GM23338 (cell line): Measurements from ENCODE around the gene NPPA. TPM values are rescaled to one million over a fixed set of nuclear protein-coding genes. Genes with fewer than 3 reads are reported as not detected.

ENCODE experiments used
- ATAC-seq: fragments of 200-7000 bp; cut with Tn5 transposase; 3 replicates; pipeline ENCODE4 v1.9.1; 2020
- DNase-seq: peaks from one replicate; pipeline ENCODE4 v3.0.0-alpha.2; 2015; ENCODE audit warnings: low spot score
- H2AFZ ChIP-seq: fragments of 200-600 bp; sonication (generic); 2 replicates; pipeline ENCODE4 v1.8.0; 2016; ENCODE audit warnings: antibody characterized with exemption, mild to moderate bottlenecking, moderate library complexity
- H3F3A ChIP-seq: fragments of 200-600 bp; sonication (generic); replicated peaks from 2 replicates; pipeline ENCODE4 v1.8.0; 2017; ENCODE audit warnings: antibody characterized with exemption, mixed run types, low read depth
- H3K27ac ChIP-seq: fragments of 200-600 bp; sonication (generic); 2 replicates; pipeline ENCODE4 v1.6.1; 2016; ENCODE audit warnings: low read depth
- H3K27me3 ChIP-seq: fragments of 200-600 bp; sonication (generic); 2 replicates; pipeline ENCODE4 v1.8.0; 2016; ENCODE audit warnings: mild to moderate bottlenecking, mixed run types, moderate library complexity; ENCODE audit not compliant: insufficient read depth
- H3K36me3 ChIP-seq: fragments of 200-600 bp; sonication (generic); 2 replicates; pipeline ENCODE4 v1.8.0; 2016; ENCODE audit warnings: mild to moderate bottlenecking; ENCODE audit not compliant: insufficient read depth
- H3K4me1 ChIP-seq: fragments of 200-600 bp; sonication (generic); 2 replicates; pipeline ENCODE4 v1.8.0; 2016; ENCODE audit warnings: mild to moderate bottlenecking, moderate library complexity; ENCODE audit not compliant: insufficient read depth
- H3K4me2 ChIP-seq: fragments of 200-600 bp; sonication (generic); 2 replicates; pipeline ENCODE4 v1.7.1; 2017; ENCODE audit warnings: mixed run types
- H3K4me3 ChIP-seq: fragments of 200-600 bp; sonication (generic); 2 replicates; pipeline ENCODE4 v1.6.1; 2016; ENCODE audit warnings: mixed run types
- H3K79me2 ChIP-seq: fragments of 200-600 bp; sonication (generic); replicated peaks from 2 replicates; pipeline ENCODE4 v1.8.0; 2017; ENCODE audit warnings: mild to moderate bottlenecking; ENCODE audit not compliant: insufficient read depth
- H3K9me2 ChIP-seq: fragments of 200-600 bp; sonication (generic); 2 replicates; pipeline ENCODE4 v1.8.0; 2017; ENCODE audit not compliant: insufficient read depth
- H4K20me1 ChIP-seq: fragments of 200-600 bp; sonication (generic); replicated peaks from 2 replicates; pipeline ENCODE4 v1.8.0; 2017; ENCODE audit warnings: mild to moderate bottlenecking; ENCODE audit not compliant: insufficient read depth
- H3K27ac Mint-ChIP-seq: 2 replicates; pipeline ENCODE4 v1.8.0; 2020; ENCODE audit warnings: inconsistent platforms, mild to moderate bottlenecking, moderate library complexity, mixed read lengths
- H3K27me3 Mint-ChIP-seq: 3 replicates; pipeline ENCODE4 v1.8.0; 2022; ENCODE audit warnings: low read depth, mild to moderate bottlenecking, moderate library complexity, mixed read lengths, inconsistent platforms; ENCODE audit not compliant: insufficient read depth, poor library complexity
- H3K36me3 Mint-ChIP-seq: 3 replicates; pipeline ENCODE4 v1.8.0; 2021; ENCODE audit warnings: low read depth, mild to moderate bottlenecking, inconsistent platforms, moderate library complexity, mixed read lengths
- H3K4me1 Mint-ChIP-seq: 3 replicates; pipeline ENCODE4 v1.8.0; 2020; ENCODE audit warnings: mild to moderate bottlenecking, inconsistent platforms, mixed read lengths
- H3K4me3 Mint-ChIP-seq: 3 replicates; pipeline ENCODE4 v1.8.0; 2021; ENCODE audit warnings: moderate library complexity, mild to moderate bottlenecking, inconsistent platforms, mixed read lengths
- H3K9me3 Mint-ChIP-seq: 3 replicates; pipeline ENCODE4 v1.8.0; 2020; ENCODE audit warnings: moderate library complexity, mild to moderate bottlenecking, inconsistent platforms, mixed read lengths
- CREB1 ChIP-seq: fragments of 250-450 bp; sonication (Bioruptor Pico); IDR thresholded peaks from 2 replicates; pipeline ENCODE4 v1.5.0; 2020; ENCODE audit warnings: low read depth, mild to moderate bottlenecking, moderate library complexity
- EZH2phosphoT487 ChIP-seq: fragments of 200-600 bp; sonication (generic); IDR thresholded peaks from one replicate; pipeline ENCODE4 v1.8.1; 2018; ENCODE audit warnings: antibody characterized with exemption; ENCODE audit not compliant: unreplicated experiment
- JUNB ChIP-seq: IDR thresholded peaks from one replicate; pipeline ENCODE4 v1.6.1; 2016; ENCODE audit warnings: antibody characterized with exemption; ENCODE audit not compliant: unreplicated experiment
- NANOG ChIP-seq: IDR thresholded peaks from 2 replicates; pipeline ENCODE4 v1.6.1; 2016; ENCODE audit warnings: antibody characterized with exemption, borderline replicate concordance
- POLR2AphosphoS5 ChIP-seq: IDR thresholded peaks from 2 replicates; pipeline ENCODE4 v1.6.1; 2016; ENCODE audit warnings: antibody characterized with exemption, low read depth
- STAT1 ChIP-seq: IDR thresholded peaks from one replicate; pipeline ENCODE4 v1.6.1; 2016; ENCODE audit warnings: antibody characterized with exemption; ENCODE audit not compliant: unreplicated experiment
- ZNF114 ChIP-seq: fragments of 250-450 bp; sonication (Bioruptor Pico); IDR thresholded peaks from 2 replicates; pipeline ENCODE4 v1.5.0; 2020; ENCODE audit warnings: mild to moderate bottlenecking, moderate library complexity
- polyA plus RNA-seq: library from polyadenylated mRNA; unstranded; fragments of >200 nt; fragmentation: Nextera tagmentation; extraction: Ambion mirVana; gene quantifications from 2 replicates; pipeline ENCODE4 v1.2.1, GENCODE V29; 2016
- total RNA-seq: library from RNA; depleted of rRNA; stranded (reverse); fragments of >200 nt; shearing (Covaris generic); gene quantifications from 2 replicates; pipeline ENCODE4 v1.2.3, GENCODE V29; 2014
- TF ChIP-seq, protein P1 (sequence below): fragments of 250-450 bp; sonication (Bioruptor Pico); IDR thresholded peaks from 2 replicates; pipeline ENCODE4 v1.5.0; 2020; ENCODE audit warnings: mild to moderate bottlenecking, moderate library complexity
- TF ChIP-seq, protein P2 (sequence below), 2 experiments: fragments of 200-600 bp in 1 of 2; sonication (generic) in 1 of 2; conservative IDR thresholded peaks; 2 replicates each; pipeline versions ENCODE4 v1.5.1 to v1.6.1; 2016 to 2017; ENCODE audit warnings: antibody characterized with exemption in 2 of 2, low read depth in 2 of 2, mild to moderate bottlenecking in 2 of 2, moderate library complexity in 1 of 2
- TF ChIP-seq, protein P3 (sequence below): IDR thresholded peaks from one replicate; pipeline ENCODE4 v1.6.1; 2018; ENCODE audit warnings: antibody characterized with exemption; ENCODE audit not compliant: unreplicated experiment

The NPPA gene
- total and polyA plus RNA-seq, 2 experiments from 2014 or later: 0.29 TPM; not detected in 1

DNA sequence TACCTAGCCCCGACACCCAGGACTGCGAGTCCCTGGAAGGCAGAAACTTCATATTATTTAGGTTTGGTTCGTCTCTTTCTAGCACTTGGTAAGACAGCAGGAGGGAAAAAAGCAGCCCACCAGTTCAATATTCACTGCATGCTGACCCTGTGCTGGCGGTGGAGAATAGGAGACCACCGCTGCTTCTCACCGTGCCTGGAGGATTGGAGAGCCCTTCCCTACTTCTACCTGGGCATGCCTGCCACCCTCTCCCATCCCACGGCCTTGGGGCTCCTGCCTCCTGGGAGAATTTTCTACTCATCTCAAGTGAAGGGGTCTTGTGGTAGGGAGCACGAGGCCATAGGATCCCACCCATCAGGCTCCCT is 47.2 kb downstream of the NPPA start:
- Mint-ChIP-seq H3K27ac (no peak overlapping the region), H3K36me3 (peaks cover 36% of the 10 kb centered on the region)
- peaks cover 17% of the 10 kb centered on the region; the same call in 1 of the 2 replicates for H3F3A ChIP-seq

More for the DNA sequence above, 47.2 kb downstream of the NPPA start:
- DNase-seq (no peak), ATAC-seq (no peak)
- H3K4me3 Mint-ChIP-seq: no peak overlapping the region
- H3K4me2 ChIP-seq: no peak overlapping the region
- H3K9me2 ChIP-seq: no peaks in the 10 kb centered on the region
- H3K4me1 ChIP-seq: peaks cover 20% of the 10 kb centered on the region
- no peaks in the 10 kb centered on the region; the same call in 2 of the 3 replicates for H3K9me3 Mint-ChIP-seq
- H3K27me3 ChIP-seq: no peaks in the 10 kb centered on the region
- no peaks in the 10 kb centered on the region; the same call in none of the 2 replicates for H4K20me1 ChIP-seq
- no peak overlapping the region for H2AFZ ChIP-seq
- no peak overlapping the region for H3K4me3 ChIP-seq
- peaks cover 10% of the 10 kb centered on the region; the same call in 1 of the 2 replicates for H3K79me2 ChIP-seq
- H3K36me3 ChIP-seq: no peaks in the 10 kb centered on the region
- no peak for TF ChIP-seq CREB1 (CRISPR knock-in tag)
- no peak for TF ChIP-seq ZNF114
- TF ChIP-seq, protein P1, sequence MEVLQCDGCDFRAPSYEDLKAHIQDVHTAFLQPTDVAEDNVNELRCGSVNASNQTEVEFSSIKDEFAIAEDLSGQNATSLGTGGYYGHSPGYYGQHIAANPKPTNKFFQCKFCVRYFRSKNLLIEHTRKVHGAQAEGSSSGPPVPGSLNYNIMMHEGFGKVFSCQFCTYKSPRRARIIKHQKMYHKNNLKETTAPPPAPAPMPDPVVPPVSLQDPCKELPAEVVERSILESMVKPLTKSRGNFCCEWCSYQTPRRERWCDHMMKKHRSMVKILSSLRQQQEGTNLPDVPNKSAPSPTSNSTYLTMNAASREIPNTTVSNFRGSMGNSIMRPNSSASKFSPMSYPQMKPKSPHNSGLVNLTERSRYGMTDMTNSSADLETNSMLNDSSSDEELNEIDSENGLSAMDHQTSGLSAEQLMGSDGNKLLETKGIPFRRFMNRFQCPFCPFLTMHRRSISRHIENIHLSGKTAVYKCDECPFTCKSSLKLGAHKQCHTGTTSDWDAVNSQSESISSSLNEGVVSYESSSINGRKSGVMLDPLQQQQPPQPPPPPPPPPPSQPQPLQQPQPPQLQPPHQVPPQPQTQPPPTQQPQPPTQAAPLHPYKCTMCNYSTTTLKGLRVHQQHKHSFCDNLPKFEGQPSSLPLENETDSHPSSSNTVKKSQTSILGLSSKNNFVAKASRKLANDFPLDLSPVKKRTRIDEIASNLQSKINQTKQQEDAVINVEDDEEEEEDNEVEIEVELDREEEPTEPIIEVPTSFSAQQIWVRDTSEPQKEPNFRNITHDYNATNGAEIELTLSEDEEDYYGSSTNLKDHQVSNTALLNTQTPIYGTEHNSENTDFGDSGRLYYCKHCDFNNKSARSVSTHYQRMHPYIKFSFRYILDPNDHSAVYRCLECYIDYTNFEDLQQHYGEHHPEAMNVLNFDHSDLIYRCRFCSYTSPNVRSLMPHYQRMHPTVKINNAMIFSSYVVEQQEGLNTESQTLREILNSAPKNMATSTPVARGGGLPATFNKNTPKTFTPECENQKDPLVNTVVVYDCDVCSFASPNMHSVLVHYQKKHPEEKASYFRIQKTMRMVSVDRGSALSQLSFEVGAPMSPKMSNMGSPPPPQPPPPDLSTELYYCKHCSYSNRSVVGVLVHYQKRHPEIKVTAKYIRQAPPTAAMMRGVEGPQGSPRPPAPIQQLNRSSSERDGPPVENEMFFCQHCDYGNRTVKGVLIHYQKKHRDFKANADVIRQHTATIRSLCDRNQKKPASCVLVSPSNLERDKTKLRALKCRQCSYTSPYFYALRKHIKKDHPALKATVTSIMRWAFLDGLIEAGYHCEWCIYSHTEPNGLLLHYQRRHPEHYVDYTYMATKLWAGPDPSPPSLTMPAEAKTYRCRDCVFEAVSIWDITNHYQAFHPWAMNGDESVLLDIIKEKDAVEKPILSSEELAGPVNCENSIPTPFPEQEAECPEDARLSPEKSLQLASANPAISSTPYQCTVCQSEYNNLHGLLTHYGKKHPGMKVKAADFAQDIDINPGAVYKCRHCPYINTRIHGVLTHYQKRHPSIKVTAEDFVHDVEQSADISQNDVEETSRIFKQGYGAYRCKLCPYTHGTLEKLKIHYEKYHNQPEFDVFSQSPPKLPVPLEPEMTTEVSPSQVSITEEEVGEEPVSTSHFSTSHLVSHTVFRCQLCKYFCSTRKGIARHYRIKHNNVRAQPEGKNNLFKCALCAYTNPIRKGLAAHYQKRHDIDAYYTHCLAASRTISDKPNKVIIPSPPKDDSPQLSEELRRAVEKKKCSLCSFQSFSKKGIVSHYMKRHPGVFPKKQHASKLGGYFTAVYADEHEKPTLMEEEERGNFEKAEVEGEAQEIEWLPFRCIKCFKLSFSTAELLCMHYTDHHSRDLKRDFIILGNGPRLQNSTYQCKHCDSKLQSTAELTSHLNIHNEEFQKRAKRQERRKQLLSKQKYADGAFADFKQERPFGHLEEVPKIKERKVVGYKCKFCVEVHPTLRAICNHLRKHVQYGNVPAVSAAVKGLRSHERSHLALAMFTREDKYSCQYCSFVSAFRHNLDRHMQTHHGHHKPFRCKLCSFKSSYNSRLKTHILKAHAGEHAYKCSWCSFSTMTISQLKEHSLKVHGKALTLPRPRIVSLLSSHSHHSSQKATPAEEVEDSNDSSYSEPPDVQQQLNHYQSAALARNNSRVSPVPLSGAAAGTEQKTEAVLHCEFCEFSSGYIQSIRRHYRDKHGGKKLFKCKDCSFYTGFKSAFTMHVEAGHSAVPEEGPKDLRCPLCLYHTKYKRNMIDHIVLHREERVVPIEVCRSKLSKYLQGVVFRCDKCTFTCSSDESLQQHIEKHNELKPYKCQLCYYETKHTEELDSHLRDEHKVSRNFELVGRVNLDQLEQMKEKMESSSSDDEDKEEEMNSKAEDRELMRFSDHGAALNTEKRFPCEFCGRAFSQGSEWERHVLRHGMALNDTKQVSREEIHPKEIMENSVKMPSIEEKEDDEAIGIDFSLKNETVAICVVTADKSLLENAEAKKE (CRISPR knock-in tag): no peak
- TF ChIP-seq EZH2phosphoT487: no peak
- TF ChIP-seq, protein P2, sequence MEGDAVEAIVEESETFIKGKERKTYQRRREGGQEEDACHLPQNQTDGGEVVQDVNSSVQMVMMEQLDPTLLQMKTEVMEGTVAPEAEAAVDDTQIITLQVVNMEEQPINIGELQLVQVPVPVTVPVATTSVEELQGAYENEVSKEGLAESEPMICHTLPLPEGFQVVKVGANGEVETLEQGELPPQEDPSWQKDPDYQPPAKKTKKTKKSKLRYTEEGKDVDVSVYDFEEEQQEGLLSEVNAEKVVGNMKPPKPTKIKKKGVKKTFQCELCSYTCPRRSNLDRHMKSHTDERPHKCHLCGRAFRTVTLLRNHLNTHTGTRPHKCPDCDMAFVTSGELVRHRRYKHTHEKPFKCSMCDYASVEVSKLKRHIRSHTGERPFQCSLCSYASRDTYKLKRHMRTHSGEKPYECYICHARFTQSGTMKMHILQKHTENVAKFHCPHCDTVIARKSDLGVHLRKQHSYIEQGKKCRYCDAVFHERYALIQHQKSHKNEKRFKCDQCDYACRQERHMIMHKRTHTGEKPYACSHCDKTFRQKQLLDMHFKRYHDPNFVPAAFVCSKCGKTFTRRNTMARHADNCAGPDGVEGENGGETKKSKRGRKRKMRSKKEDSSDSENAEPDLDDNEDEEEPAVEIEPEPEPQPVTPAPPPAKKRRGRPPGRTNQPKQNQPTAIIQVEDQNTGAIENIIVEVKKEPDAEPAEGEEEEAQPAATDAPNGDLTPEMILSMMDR (conservative IDR thresholded peaks at IDR 0.05; ENCODE audit: low read depth in 2 of 2): no peak
- TF ChIP-seq, protein P3, sequence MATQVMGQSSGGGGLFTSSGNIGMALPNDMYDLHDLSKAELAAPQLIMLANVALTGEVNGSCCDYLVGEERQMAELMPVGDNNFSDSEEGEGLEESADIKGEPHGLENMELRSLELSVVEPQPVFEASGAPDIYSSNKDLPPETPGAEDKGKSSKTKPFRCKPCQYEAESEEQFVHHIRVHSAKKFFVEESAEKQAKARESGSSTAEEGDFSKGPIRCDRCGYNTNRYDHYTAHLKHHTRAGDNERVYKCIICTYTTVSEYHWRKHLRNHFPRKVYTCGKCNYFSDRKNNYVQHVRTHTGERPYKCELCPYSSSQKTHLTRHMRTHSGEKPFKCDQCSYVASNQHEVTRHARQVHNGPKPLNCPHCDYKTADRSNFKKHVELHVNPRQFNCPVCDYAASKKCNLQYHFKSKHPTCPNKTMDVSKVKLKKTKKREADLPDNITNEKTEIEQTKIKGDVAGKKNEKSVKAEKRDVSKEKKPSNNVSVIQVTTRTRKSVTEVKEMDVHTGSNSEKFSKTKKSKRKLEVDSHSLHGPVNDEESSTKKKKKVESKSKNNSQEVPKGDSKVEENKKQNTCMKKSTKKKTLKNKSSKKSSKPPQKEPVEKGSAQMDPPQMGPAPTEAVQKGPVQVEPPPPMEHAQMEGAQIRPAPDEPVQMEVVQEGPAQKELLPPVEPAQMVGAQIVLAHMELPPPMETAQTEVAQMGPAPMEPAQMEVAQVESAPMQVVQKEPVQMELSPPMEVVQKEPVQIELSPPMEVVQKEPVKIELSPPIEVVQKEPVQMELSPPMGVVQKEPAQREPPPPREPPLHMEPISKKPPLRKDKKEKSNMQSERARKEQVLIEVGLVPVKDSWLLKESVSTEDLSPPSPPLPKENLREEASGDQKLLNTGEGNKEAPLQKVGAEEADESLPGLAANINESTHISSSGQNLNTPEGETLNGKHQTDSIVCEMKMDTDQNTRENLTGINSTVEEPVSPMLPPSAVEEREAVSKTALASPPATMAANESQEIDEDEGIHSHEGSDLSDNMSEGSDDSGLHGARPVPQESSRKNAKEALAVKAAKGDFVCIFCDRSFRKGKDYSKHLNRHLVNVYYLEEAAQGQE: no peak
- TF ChIP-seq STAT1: no peak
- TF ChIP-seq NANOG: no peak
- TF ChIP-seq POLR2AphosphoS5: no peak
- TF ChIP-seq JUNB: no peak
- peaks cover 32% of the 10 kb centered on the region for H3K4me1 Mint-ChIP-seq
- peaks cover 6% of the 10 kb centered on the region for H3K27me3 Mint-ChIP-seq
- H3K27ac ChIP-seq: no peak overlapping the region
